Measurements from ENCODE around the gene S100A4. TPM values are rescaled to one million over a fixed set of nuclear protein-coding genes. Genes with fewer than 3 reads are reported as not detected.

S100A4 gene
- total RNA-seq, 4 donors from 2014 or later: 89.3 to 229 (median 175) TPM

GRCh38 chr1:153534226-153534924 lies 11.2 kb downstream of the S100A4 start:
- H3K4me1 ChIP-seq: peaks cover 71% of the 10 kb centered on the region
- no peak for TF ChIP-seq POLR2AphosphoS5 (IDR thresholded peaks at IDR 0.05)
- no peak for TF ChIP-seq EP300 (IDR thresholded peaks at IDR 0.05)
- no peak for TF ChIP-seq POLR2A (IDR thresholded peaks at IDR 0.05)
- TF ChIP-seq, protein P1, sequence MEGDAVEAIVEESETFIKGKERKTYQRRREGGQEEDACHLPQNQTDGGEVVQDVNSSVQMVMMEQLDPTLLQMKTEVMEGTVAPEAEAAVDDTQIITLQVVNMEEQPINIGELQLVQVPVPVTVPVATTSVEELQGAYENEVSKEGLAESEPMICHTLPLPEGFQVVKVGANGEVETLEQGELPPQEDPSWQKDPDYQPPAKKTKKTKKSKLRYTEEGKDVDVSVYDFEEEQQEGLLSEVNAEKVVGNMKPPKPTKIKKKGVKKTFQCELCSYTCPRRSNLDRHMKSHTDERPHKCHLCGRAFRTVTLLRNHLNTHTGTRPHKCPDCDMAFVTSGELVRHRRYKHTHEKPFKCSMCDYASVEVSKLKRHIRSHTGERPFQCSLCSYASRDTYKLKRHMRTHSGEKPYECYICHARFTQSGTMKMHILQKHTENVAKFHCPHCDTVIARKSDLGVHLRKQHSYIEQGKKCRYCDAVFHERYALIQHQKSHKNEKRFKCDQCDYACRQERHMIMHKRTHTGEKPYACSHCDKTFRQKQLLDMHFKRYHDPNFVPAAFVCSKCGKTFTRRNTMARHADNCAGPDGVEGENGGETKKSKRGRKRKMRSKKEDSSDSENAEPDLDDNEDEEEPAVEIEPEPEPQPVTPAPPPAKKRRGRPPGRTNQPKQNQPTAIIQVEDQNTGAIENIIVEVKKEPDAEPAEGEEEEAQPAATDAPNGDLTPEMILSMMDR (IDR thresholded peaks at IDR 0.05): no peak
- H3K9me3 ChIP-seq: no peaks in the 10 kb centered on the region
- H3K27me3 ChIP-seq: no peaks in the 10 kb centered on the region
- peak overlapping the region; percentile 99 for H3K27ac ChIP-seq
- 22% methylated on average over 7 of the region's 7 CpGs for WGBS
- DNase-seq (ENCODE audit: low spot score in 2 of 2): peak in 1 of 2 donors; percentile 77
- peak overlapping the region; percentile 80 for H3K4me3 ChIP-seq
- H3K36me3 ChIP-seq: no peaks in the 10 kb centered on the region

- Histone ChIP-seq H3K36me3 (no peaks in the 10 kb centered on the region), H3K9me3 (no peaks in the 10 kb centered on the region), H3K4me1 (peaks cover 67% of the 10 kb centered on the region), H3K27ac (peak overlapping the region; percentile 99), H3K27me3 (no peaks in the 10 kb centered on the region), H3K4me3 (peak overlapping the region; percentile 80)
- DNase-seq (ENCODE audit: low spot score in 2 of 2): peak in 1 of 2 donors; percentile 92
- TF ChIP-seq POLR2A (IDR thresholded peaks at IDR 0.05) (peak in 1 of 2 donors; percentile 15), POLR2AphosphoS5 (IDR thresholded peaks at IDR 0.05) (peak in 2 of 3 donors; percentile 25 to 42)
- TF ChIP-seq, protein P1 (IDR thresholded peaks at IDR 0.05): no peak
- 10% methylated on average over 7 of the region's 13 CpGs for WGBS
Measured at GRCh38 chr1:153533689-153534201, 11.9 kb downstream of the S100A4 start.

DNA sequence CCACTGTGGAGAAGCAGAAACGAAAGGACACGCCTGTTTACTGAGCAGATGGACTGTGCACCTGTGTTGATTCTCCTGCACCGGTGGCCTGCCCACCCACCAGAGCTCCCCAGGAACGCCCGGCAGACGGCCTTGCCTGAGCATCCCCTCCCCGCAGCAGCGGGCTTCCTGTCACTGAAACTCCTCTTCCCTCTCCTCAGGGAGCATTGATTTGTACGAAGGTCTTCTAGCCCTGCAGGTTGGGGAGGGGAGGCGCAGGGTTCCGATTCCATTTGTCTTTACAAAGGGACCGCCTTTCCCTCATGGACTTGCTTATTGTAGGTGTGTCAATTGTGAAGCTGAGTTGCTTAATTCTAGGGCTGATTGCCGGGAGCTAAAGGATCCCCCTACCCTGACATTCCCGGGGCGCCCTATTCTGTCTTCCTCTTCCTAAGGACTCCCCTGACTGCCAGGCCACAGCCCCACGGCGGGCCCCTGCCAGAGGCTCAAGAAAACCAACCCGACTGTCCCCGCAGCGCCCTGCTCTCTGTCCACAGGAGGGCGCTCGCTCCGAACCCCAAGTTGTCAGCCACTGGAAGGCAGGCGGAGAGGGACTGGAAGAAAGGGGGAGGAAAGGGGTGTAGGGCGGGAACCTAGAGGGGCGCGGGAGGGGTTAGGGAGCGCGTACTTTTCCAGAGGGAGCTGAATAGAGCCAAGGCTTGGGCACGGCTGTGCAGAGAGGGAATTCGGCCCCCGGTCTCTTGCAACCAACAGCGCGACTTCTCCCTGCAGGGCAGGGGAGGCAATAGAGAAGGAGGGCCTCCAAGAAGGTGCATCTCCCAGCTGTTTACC lies 12.6 kb downstream of the S100A4 start:
- Histone ChIP-seq H3K27ac (peak overlapping the region; percentile 99), H3K27me3 (no peaks in the 10 kb centered on the region), H3K36me3 (no peaks in the 10 kb centered on the region), H3K4me1 (peaks cover 60% of the 10 kb centered on the region), H3K9me3 (no peaks in the 10 kb centered on the region), H3K4me3 (peak overlapping the region; percentile 80)
- WGBS: 18% methylated on average over 26 of the region's 34 CpGs
- DNase-seq (ENCODE audit: low spot score in 2 of 2): peak; percentile 95 to 96
- TF ChIP-seq, protein P1 (IDR thresholded peaks at IDR 0.05): peak; percentile 94 to 97
- TF ChIP-seq EP300 (IDR thresholded peaks at IDR 0.05) (no peak), POLR2AphosphoS5 (IDR thresholded peaks at IDR 0.05) (peak; percentile 19 to 68 (median 44))

DNA sequence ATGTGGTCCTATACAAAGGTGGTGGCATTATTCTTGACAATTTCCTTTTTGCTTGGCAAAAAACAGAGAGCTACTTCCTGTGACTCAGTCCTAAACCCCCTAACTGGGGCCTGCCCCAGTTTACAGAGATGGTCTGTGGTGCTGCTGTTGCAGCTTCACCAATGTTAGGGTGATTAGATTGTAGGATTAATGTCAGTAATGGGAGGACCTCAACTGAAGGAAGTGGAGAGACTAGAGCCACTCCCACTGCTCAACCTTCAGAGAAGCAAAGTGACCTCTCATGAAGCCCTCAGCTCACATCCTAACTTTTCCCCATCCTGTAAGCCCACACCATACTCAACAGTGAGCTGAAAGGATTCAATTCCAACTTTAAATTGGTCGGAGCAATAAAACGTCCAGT lies 13.4 kb downstream of the S100A4 start:
- H3K4me3 ChIP-seq: no peak overlapping the region
- peak in 1 of 2 donors; percentile 10 for DNase-seq (ENCODE audit: low spot score in 2 of 2)
- H3K4me1 ChIP-seq: peaks cover 56% of the 10 kb centered on the region

More for the DNA sequence above, 13.4 kb downstream of the S100A4 start:
- WGBS: 66% methylated on average over 2 of the region's 2 CpGs
- H3K27me3 ChIP-seq: no peaks in the 10 kb centered on the region
- TF ChIP-seq POLR2AphosphoS5 (IDR thresholded peaks at IDR 0.05) (no peak), EP300 (IDR thresholded peaks at IDR 0.05) (no peak)
- TF ChIP-seq, protein P1 (IDR thresholded peaks at IDR 0.05): no peak
- H3K36me3 ChIP-seq: no peaks in the 10 kb centered on the region
- H3K9me3 ChIP-seq: no peaks in the 10 kb centered on the region
- H3K27ac ChIP-seq: no peak overlapping the region

All from suprapubic skin (tissue), 4 donors.